ENCODE results near the gene AOPEP. TPM values are rescaled to one million over a fixed set of nuclear protein-coding genes. Genes with fewer than 3 reads are reported as not detected.
A peak's percentile ranks its signal among the peaks of the same experiment; 100 is the strongest.
"Not testable (repeated sequence)": the region's sequence is repeated elsewhere in the genome, so short reads cannot be mapped to it uniquely, and the experiment has no call there.

Gene AOPEP
- polyA plus RNA-seq, 4 donors = 23.5 to 54.6 (median 50.4) TPM

GRCh38 chr9:94839398-94839797 is 112.9 kb downstream of the AOPEP start:
- no peak for DNase-seq (ENCODE audit: low read depth in 4 of 4, low spot score in 3 of 4)

- no peak for DNase-seq (ENCODE audit: low read depth in 4 of 4, low spot score in 3 of 4)
These were observed 114.2 kb downstream of the AOPEP start for GRCh38 chr9:94840738-94841137.

- DNase-seq (ENCODE audit: low read depth in 4 of 4, low spot score in 3 of 4) = no peak
These were observed 116.6 kb downstream of the AOPEP start for GRCh38 chr9:94843134-94843533.

GRCh38 chr9:94846739-94847138 is 120.2 kb downstream of the AOPEP start:
- no peak for DNase-seq (ENCODE audit: low read depth in 4 of 4, low spot score in 3 of 4)

- DNase-seq (ENCODE audit: low read depth in 4 of 4, low spot score in 3 of 4) = peak in 1 of 4 donors; percentile 52
These were observed 121.0 kb downstream of the AOPEP start for GRCh38 chr9:94847486-94847885.

- not testable (repeated sequence) for DNase-seq (ENCODE audit: low read depth in 4 of 4, low spot score in 3 of 4)
These were observed 122.3 kb downstream of the AOPEP start for GRCh38 chr9:94848791-94849190.

GRCh38 chr9:94850540-94851434 is 124.3 kb downstream of the AOPEP start:
- DNase-seq (ENCODE audit: low read depth in 4 of 4, low spot score in 3 of 4) = no peak

- no peak for DNase-seq (ENCODE audit: low read depth in 4 of 4, low spot score in 3 of 4)
These were observed 125.0 kb downstream of the AOPEP start for GRCh38 chr9:94851467-94851866.

- DNase-seq (ENCODE audit: low read depth in 4 of 4, low spot score in 3 of 4) = no peak
These were observed 125.4 kb downstream of the AOPEP start for GRCh38 chr9:94851892-94852291.

GRCh38 chr9:94852373-94852772 is 125.9 kb downstream of the AOPEP start:
- no peak for DNase-seq (ENCODE audit: low read depth in 4 of 4, low spot score in 3 of 4)

GRCh38 chr9:94853887-94854286 is 127.4 kb downstream of the AOPEP start:
- DNase-seq (ENCODE audit: low read depth in 4 of 4, low spot score in 3 of 4) = no peak

- no peak for DNase-seq (ENCODE audit: low read depth in 4 of 4, low spot score in 3 of 4)
These were observed 129.4 kb downstream of the AOPEP start for GRCh38 chr9:94855903-94856302.

GRCh38 chr9:94857791-94858190 is 131.3 kb downstream of the AOPEP start:
- DNase-seq (ENCODE audit: low read depth in 4 of 4, low spot score in 3 of 4) = no peak

GRCh38 chr9:94859226-94859625 is 132.7 kb downstream of the AOPEP start:
- no peak for DNase-seq (ENCODE audit: low read depth in 4 of 4, low spot score in 3 of 4)

GRCh38 chr9:94859891-94860290 is 133.4 kb downstream of the AOPEP start:
- no peak for DNase-seq (ENCODE audit: low read depth in 4 of 4, low spot score in 3 of 4)

- DNase-seq (ENCODE audit: low read depth in 4 of 4, low spot score in 3 of 4) = no peak
These were observed 134.4 kb downstream of the AOPEP start for GRCh38 chr9:94860678-94861588.

GRCh38 chr9:94861589-94862272 is 135.2 kb downstream of the AOPEP start:
- DNase-seq (ENCODE audit: low read depth in 4 of 4, low spot score in 3 of 4) = no peak

GRCh38 chr9:94864196-94864595 is 137.7 kb downstream of the AOPEP start:
- DNase-seq (ENCODE audit: low read depth in 4 of 4, low spot score in 3 of 4) = no peak

- no peak for DNase-seq (ENCODE audit: low read depth in 4 of 4, low spot score in 3 of 4)
These were observed 138.5 kb downstream of the AOPEP start for GRCh38 chr9:94864862-94865509.

Data from left renal pelvis (tissue), 4 donors.